ENCODE data around the gene CAMK2N2.

CAMK2N2 gene

GRCh38 chr3:184223946-184224345 is 37.4 kb downstream of the CAMK2N2 start:
- no peak for TF ChIP-seq SIN3A (IDR thresholded peaks at IDR 0.05; ENCODE audit: borderline replicate concordance, insufficient read depth, low read length)
- TF ChIP-seq FOXP2 (optimal IDR thresholded peaks at IDR 0.05; ENCODE audit: borderline replicate concordance, extremely low read depth, extremely low read length, insufficient read depth), result no peak
- TF ChIP-seq TAF1 (IDR thresholded peaks at IDR 0.05; ENCODE audit: borderline replicate concordance, insufficient read depth, low read length), result no peak
- TF ChIP-seq REST (IDR thresholded peaks at IDR 0.05; ENCODE audit: insufficient read depth in 1 of 2, low read depth in 2 of 2, low read length in 2 of 2), result no peak
- no peak for TF ChIP-seq POLR2AphosphoS5 (IDR thresholded peaks at IDR 0.05; ENCODE audit: low read depth, low read length)

GRCh38 chr3:184222521-184222920 is 38.8 kb downstream of the CAMK2N2 start:
- TF ChIP-seq TAF1 (IDR thresholded peaks at IDR 0.05; ENCODE audit: borderline replicate concordance, insufficient read depth, low read length) (no peak), FOXP2 (optimal IDR thresholded peaks at IDR 0.05; ENCODE audit: borderline replicate concordance, extremely low read depth, extremely low read length, insufficient read depth) (no peak), SIN3A (IDR thresholded peaks at IDR 0.05; ENCODE audit: borderline replicate concordance, insufficient read depth, low read length) (no peak), POLR2AphosphoS5 (IDR thresholded peaks at IDR 0.05; ENCODE audit: low read depth, low read length) (no peak), REST (IDR thresholded peaks at IDR 0.05; ENCODE audit: insufficient read depth in 1 of 2, low read depth in 2 of 2, low read length in 2 of 2) (no peak)

GRCh38 chr3:184218814-184219213 is 42.5 kb downstream of the CAMK2N2 start:
- TF ChIP-seq REST (IDR thresholded peaks at IDR 0.05; ENCODE audit: insufficient read depth in 1 of 2, low read depth in 2 of 2, low read length in 2 of 2), result no peak
- no peak for TF ChIP-seq SIN3A (IDR thresholded peaks at IDR 0.05; ENCODE audit: borderline replicate concordance, insufficient read depth, low read length)
- no peak for TF ChIP-seq FOXP2 (optimal IDR thresholded peaks at IDR 0.05; ENCODE audit: borderline replicate concordance, extremely low read depth, extremely low read length, insufficient read depth)
- no peak for TF ChIP-seq POLR2AphosphoS5 (IDR thresholded peaks at IDR 0.05; ENCODE audit: low read depth, low read length)

GRCh38 chr3:184211718-184212117 is 49.6 kb downstream of the CAMK2N2 start:
- no peak for TF ChIP-seq TAF1 (IDR thresholded peaks at IDR 0.05; ENCODE audit: borderline replicate concordance, insufficient read depth, low read length)
- no peak for TF ChIP-seq POLR2AphosphoS5 (IDR thresholded peaks at IDR 0.05; ENCODE audit: low read depth, low read length)
- no peak for TF ChIP-seq FOXP2 (optimal IDR thresholded peaks at IDR 0.05; ENCODE audit: borderline replicate concordance, extremely low read depth, extremely low read length, insufficient read depth)
- TF ChIP-seq SIN3A (IDR thresholded peaks at IDR 0.05; ENCODE audit: borderline replicate concordance, insufficient read depth, low read length), result no peak
- no peak for TF ChIP-seq REST (IDR thresholded peaks at IDR 0.05; ENCODE audit: insufficient read depth in 1 of 2, low read depth in 2 of 2, low read length in 2 of 2)

GRCh38 chr3:184211297-184211696 is 50.1 kb downstream of the CAMK2N2 start:
- TF ChIP-seq REST (IDR thresholded peaks at IDR 0.05; ENCODE audit: insufficient read depth in 1 of 2, low read depth in 2 of 2, low read length in 2 of 2), result no peak
- no peak for TF ChIP-seq SIN3A (IDR thresholded peaks at IDR 0.05; ENCODE audit: borderline replicate concordance, insufficient read depth, low read length)
- no peak for TF ChIP-seq FOXP2 (optimal IDR thresholded peaks at IDR 0.05; ENCODE audit: borderline replicate concordance, extremely low read depth, extremely low read length, insufficient read depth)
- TF ChIP-seq POLR2AphosphoS5 (IDR thresholded peaks at IDR 0.05; ENCODE audit: low read depth, low read length), result no peak
- TF ChIP-seq TAF1 (IDR thresholded peaks at IDR 0.05; ENCODE audit: borderline replicate concordance, insufficient read depth, low read length), result no peak

Measured in PFSK-1 (cell line).